ENCODE results near the gene STIM1.

- TF ChIP-seq CTCF (IDR thresholded peaks at IDR 0.05) (no peak), IRF2 (CRISPR knock-in tag; IDR thresholded peaks at IDR 0.05; ENCODE audit: borderline replicate concordance, low read depth) (no peak)
Observed at GRCh38 chr11:3896644-3897043, 41.2 kb downstream of the STIM1 start.

All from WTC11 (cell line).